ENCODE results near the gene SYF2. TPM values are rescaled to one million over a fixed set of nuclear protein-coding genes. Genes with fewer than 3 reads are reported as not detected.
"Not testable (repeated sequence)": the region's sequence is repeated elsewhere in the genome, so short reads cannot be mapped to it uniquely, and the experiment has no call there.

SYF2 gene
- total and polyA plus RNA-seq, 4 experiments from 2014 or later, result 64.3 to 111 (median 74.9) TPM

GRCh38 chr1:25268143-25268760 lies 36.0 kb upstream of the SYF2 start:
- H3K36me3 Mint-ChIP-seq; CTCF ChIA-PET (ENCODE audit: partially characterized antibody); H3K4me1 ChIP-seq (ENCODE audit: insufficient read depth, low read length); H3K36me3 ChIP-seq (ENCODE audit: insufficient read depth, low read length); H3K27me3 Mint-ChIP-seq; DNase-seq; intact Hi-C loops (cut with micrococcal nuclease); H3K27me3 ChIP-seq (ENCODE audit: insufficient read depth, low read length); H3K9me3 ChIP-seq (ENCODE audit: control insufficient read depth in 1 of 2, low read length in 2 of 2); H3K9me3 Mint-ChIP-seq: not testable (repeated sequence)
- H3K27ac ChIP-seq (ENCODE audit: low read depth, low read length), result peak overlapping the region; percentile 54
- H3K4me3 Mint-ChIP-seq, result peak overlapping the region; percentile 71 to 95 (median 86)
- H3K4me3 ChIP-seq (ENCODE audit: low read length in 2 of 2), result peak overlapping the region in 1 of 2 donors; percentile 50
- POLR2A ChIA-PET (ENCODE audit: partially characterized antibody), result interaction anchor here (1.0 kb wide), 1 partner anchor 21 kb away, joined by 4 read pairs; the partner anchor contains the start of gene RSRP1
- peaks cover 2 to 27% (median 12%) of the 10 kb centered on the region in 4 donors for H3K4me1 Mint-ChIP-seq
- peak overlapping the region; percentile 76 to 98 (median 91) for H3K27ac Mint-ChIP-seq

- Mint-ChIP-seq H3K4me1 (peaks cover 6 to 34% (median 17%) of the 10 kb centered on the region in 4 donors), H3K27ac (peak overlapping the region; percentile 76 to 98 (median 91)), H3K4me3 (peak overlapping the region; percentile 71 to 95 (median 86))
- CTCF ChIA-PET (ENCODE audit: partially characterized antibody); H3K36me3 ChIP-seq (ENCODE audit: insufficient read depth, low read length); intact Hi-C loops (cut with micrococcal nuclease); H3K4me1 ChIP-seq (ENCODE audit: insufficient read depth, low read length); H3K27me3 ChIP-seq (ENCODE audit: insufficient read depth, low read length); H3K9me3 ChIP-seq (ENCODE audit: control insufficient read depth in 1 of 2, low read length in 2 of 2); H3K27me3 Mint-ChIP-seq; H3K9me3 Mint-ChIP-seq; H3K36me3 Mint-ChIP-seq: not testable (repeated sequence)
- Histone ChIP-seq H3K4me3 (ENCODE audit: low read length in 2 of 2) (peak overlapping the region in 1 of 2 donors; percentile 50), H3K27ac (ENCODE audit: low read depth, low read length) (peak overlapping the region; percentile 54)
- POLR2A ChIA-PET (ENCODE audit: partially characterized antibody), result interaction anchor here (1.0 kb wide), 1 partner anchor 20 kb away, joined by 4 read pairs; the partner anchor contains the start of gene RSRP1
- peak; percentile 83 to 96 (median 87) for DNase-seq
These were observed 35.2 kb upstream of the SYF2 start for GRCh38 chr1:25267288-25268142.

- POLR2A ChIA-PET (ENCODE audit: partially characterized antibody); H3K27me3 ChIP-seq (ENCODE audit: insufficient read depth, low read length); H3K27me3 Mint-ChIP-seq; H3K4me1 ChIP-seq (ENCODE audit: insufficient read depth, low read length); intact Hi-C loops (cut with micrococcal nuclease); CTCF ChIA-PET (ENCODE audit: partially characterized antibody); H3K9me3 ChIP-seq (ENCODE audit: control insufficient read depth in 1 of 2, low read length in 2 of 2); H3K9me3 Mint-ChIP-seq; H3K36me3 ChIP-seq (ENCODE audit: insufficient read depth, low read length): not testable (repeated sequence)
- Histone ChIP-seq H3K27ac (ENCODE audit: low read depth, low read length) (peak overlapping the region; percentile 63), H3K4me3 (ENCODE audit: low read length in 2 of 2) (peak overlapping the region in 1 of 2 donors; percentile 80)
- H3K4me3 Mint-ChIP-seq, result peak overlapping the region; percentile 89 to 97 (median 92)
- peaks cover 8 to 39% (median 21%) of the 10 kb centered on the region in 4 donors for H3K4me1 Mint-ChIP-seq
- H3K36me3 Mint-ChIP-seq, result peaks cover 7 to 14% of the 10 kb centered on the region in 2 donors
- DNase-seq, result peak; percentile 36 to 62 (median 45)
- peak overlapping the region; percentile 84 to 99 (median 91) for H3K27ac Mint-ChIP-seq
These were observed 34.4 kb upstream of the SYF2 start for GRCh38 chr1:25266554-25267287.

GRCh38 chr1:25260336-25260735 lies 28.0 kb upstream of the SYF2 start:
- H3K4me1 Mint-ChIP-seq, result peaks cover 12 to 50% (median 27%) of the 10 kb centered on the region in 4 donors
- peak overlapping the region in 2 of 7 donors; percentile 46 to 52 for H3K27ac Mint-ChIP-seq
- H3K36me3 Mint-ChIP-seq, result peaks cover 7 to 17% of the 10 kb centered on the region in 2 donors
- intact Hi-C loops (cut with micrococcal nuclease); CTCF ChIA-PET (ENCODE audit: partially characterized antibody); H3K27me3 ChIP-seq (ENCODE audit: insufficient read depth, low read length); H3K9me3 Mint-ChIP-seq; H3K36me3 ChIP-seq (ENCODE audit: insufficient read depth, low read length); DNase-seq; H3K27me3 Mint-ChIP-seq; H3K9me3 ChIP-seq (ENCODE audit: control insufficient read depth in 1 of 2, low read length in 2 of 2); H3K4me3 ChIP-seq (ENCODE audit: low read length in 2 of 2); H3K4me3 Mint-ChIP-seq; H3K27ac ChIP-seq (ENCODE audit: low read depth, low read length): not testable (repeated sequence)
- H3K4me1 ChIP-seq (ENCODE audit: insufficient read depth, low read length), result peaks cover 11% of the 10 kb centered on the region
- POLR2A ChIA-PET (ENCODE audit: partially characterized antibody), result interaction anchor here (0.9 to 1.0 kb wide), 2 partner anchors 13 to 20 kb away, joined by 3 to 6 read pairs; partner anchors contain the start of gene RSRP1

- CTCF ChIA-PET (ENCODE audit: partially characterized antibody); H3K4me3 Mint-ChIP-seq; H3K9me3 ChIP-seq (ENCODE audit: control insufficient read depth in 1 of 2, low read length in 2 of 2); DNase-seq; H3K27me3 ChIP-seq (ENCODE audit: insufficient read depth, low read length); H3K27me3 Mint-ChIP-seq; H3K4me3 ChIP-seq (ENCODE audit: low read length in 2 of 2); H3K27ac ChIP-seq (ENCODE audit: low read depth, low read length); intact Hi-C loops (cut with micrococcal nuclease); H3K36me3 ChIP-seq (ENCODE audit: insufficient read depth, low read length); H3K9me3 Mint-ChIP-seq: not testable (repeated sequence)
- Mint-ChIP-seq H3K27ac (peak overlapping the region in 3 of 7 donors; percentile 31 to 66 (median 52)), H3K36me3 (peaks cover 7 to 17% of the 10 kb centered on the region in 2 donors), H3K4me1 (peaks cover 14 to 54% (median 29%) of the 10 kb centered on the region in 4 donors)
- H3K4me1 ChIP-seq (ENCODE audit: insufficient read depth, low read length), result peaks cover 11% of the 10 kb centered on the region
- POLR2A ChIA-PET (ENCODE audit: partially characterized antibody), result interaction anchor here (0.9 to 1.0 kb wide), 2 partner anchors 13 to 19 kb away, joined by 3 to 6 read pairs; partner anchors contain the start of gene RSRP1
These were observed 27.5 kb upstream of the SYF2 start for GRCh38 chr1:25259813-25260212.

- Mint-ChIP-seq H3K4me1 (peaks cover 7 to 42% (median 19%) of the 10 kb centered on the region in 4 donors), H3K36me3 (peaks cover 1 to 9% of the 10 kb centered on the region in 2 donors), H3K27me3 (no peaks in the 10 kb centered on the region), H3K9me3 (no peaks in the 10 kb centered on the region), H3K4me3 (no peak overlapping the region), H3K27ac (peak overlapping the region in 1 of 7 donors; percentile 17)
- Histone ChIP-seq H3K9me3 (ENCODE audit: control insufficient read depth in 1 of 2, low read length in 2 of 2) (no peaks in the 10 kb centered on the region), H3K4me3 (ENCODE audit: low read length in 2 of 2) (no peak overlapping the region), H3K36me3 (ENCODE audit: insufficient read depth, low read length) (no peaks in the 10 kb centered on the region), H3K27me3 (ENCODE audit: insufficient read depth, low read length) (no peaks in the 10 kb centered on the region), H3K4me1 (ENCODE audit: insufficient read depth, low read length) (peaks cover 7% of the 10 kb centered on the region), H3K27ac (ENCODE audit: low read depth, low read length) (no peak overlapping the region)
- POLR2A ChIA-PET (ENCODE audit: partially characterized antibody), result interaction anchor here (0.6 to 3.9 kb wide), 6 partner anchors 10 to 1060 kb away, joined by 3 to 28 read pairs (median 4); partner anchors contain the start of genes CD52, RSRP1 and SYF2
- intact Hi-C loops (cut with micrococcal nuclease), result no loop called here
- no peak for DNase-seq
- CTCF ChIA-PET (ENCODE audit: partially characterized antibody), result interaction anchor here (0.6 kb wide), 1 partner anchor 163 kb away, joined by 5 read pairs; no protein-coding TSS in a partner anchor
These were observed 24.9 kb upstream of the SYF2 start for GRCh38 chr1:25257196-25257595.
